HepG2 (cell line): ENCODE results near the gene MATR3. TPM values are rescaled to one million over a fixed set of nuclear protein-coding genes. Genes with fewer than 3 reads are reported as not detected.

ENCODE experiments used
- ATF6 ChIP-seq: sonication (generic); formaldehyde crosslinking; conservative IDR thresholded peaks from 2 replicates; pipeline ENCODE4 v1.4.0; 2020; ENCODE audit warnings: missing genetic modification reagents
- CBX2 ChIP-seq, 2 experiments: fragments of 200-600 bp in 1 of 2; sonication (generic); formaldehyde crosslinking in 1 of 2; IDR thresholded peaks; 2 replicates each; pipeline versions ENCODE4 v1.7.0 to v1.8.1; 2018 to 2022; ENCODE audit warnings: low read depth in 2 of 2, low read length in 1 of 2, mild to moderate bottlenecking in 1 of 2, missing genetic modification reagents in 1 of 2
- FIP1L1 ChIP-seq: fragments of 200-400 bp; formaldehyde crosslinking; IDR thresholded peaks from 2 replicates; pipeline ENCODE4 v1.6.1; 2018; ENCODE audit warnings: low read depth, mild to moderate bottlenecking, low read length, moderate library complexity, borderline replicate concordance; ENCODE audit not compliant: insufficient read depth
- HNRNPH1 ChIP-seq: fragments of 200-400 bp; formaldehyde crosslinking; optimal IDR thresholded peaks from 2 replicates; pipeline ENCODE3; 2017; ENCODE audit warnings: mild to moderate bottlenecking, low read depth, low read length
- MED13 ChIP-seq: sonication (generic); formaldehyde crosslinking; IDR thresholded peaks from 2 replicates; pipeline ENCODE4 v1.5.0; 2020; ENCODE audit warnings: missing genetic modification reagents
- MLXIP ChIP-seq: sonication (generic); formaldehyde crosslinking; IDR thresholded peaks from 2 replicates; pipeline ENCODE4 v1.9.0; 2021; ENCODE audit warnings: missing genetic modification reagents, borderline replicate concordance
- NFKBIZ ChIP-seq: IDR thresholded peaks from 2 replicates; pipeline ENCODE4 v1.6.1; 2018; ENCODE audit warnings: missing genetic modification reagents, missing compliant biosample characterization
- PREB ChIP-seq: sonication (generic); formaldehyde crosslinking; IDR thresholded peaks from 2 replicates; pipeline ENCODE4 v1.4.0; 2020; ENCODE audit warnings: missing genetic modification reagents
- SMAD1 ChIP-seq: sonication (generic); formaldehyde crosslinking; IDR thresholded peaks from 2 replicates; pipeline ENCODE4 v1.4.0; 2020; ENCODE audit warnings: missing genetic modification reagents, low read depth, mild to moderate bottlenecking, borderline replicate concordance
- SNAPC5 ChIP-seq: sonication (generic); formaldehyde crosslinking; IDR thresholded peaks from 2 replicates; pipeline ENCODE4 v1.8.1; 2023; ENCODE audit warnings: mild to moderate bottlenecking, missing genetic modification reagents, borderline replicate concordance
- TIGD3 ChIP-seq: sonication (generic); formaldehyde crosslinking; IDR thresholded peaks from 2 replicates; pipeline ENCODE4 v1.5.1; 2020; ENCODE audit warnings: mild to moderate bottlenecking, missing genetic modification reagents, borderline replicate concordance
- ZNF282 ChIP-seq: fragments of 450-650 bp; IDR thresholded peaks from 2 replicates; pipeline ENCODE4 v1.6.1; 2018; ENCODE audit not compliant: partially characterized antibody
- ZNF34 ChIP-seq: sonication (generic); formaldehyde crosslinking; IDR thresholded peaks from 2 replicates; pipeline ENCODE4 v1.4.0; 2020; ENCODE audit warnings: mild to moderate bottlenecking, missing genetic modification reagents, borderline replicate concordance
- ZNF512B ChIP-seq: sonication (generic); formaldehyde crosslinking; IDR thresholded peaks from 2 replicates; pipeline ENCODE4 v1.5.1; 2020; ENCODE audit warnings: missing genetic modification reagents, mild to moderate bottlenecking, borderline replicate concordance
- ZNF558 ChIP-seq: sonication (generic); formaldehyde crosslinking; IDR thresholded peaks from 2 replicates; pipeline ENCODE4 v1.9.0; 2022; ENCODE audit warnings: mild to moderate bottlenecking, missing genetic modification reagents, borderline replicate concordance
- ZNF572 ChIP-seq: sonication (generic); formaldehyde crosslinking; IDR thresholded peaks from 2 replicates; pipeline ENCODE4 v1.5.1; 2020; ENCODE audit warnings: mild to moderate bottlenecking, missing genetic modification reagents
- polyA plus RNA-seq, 8 experiments: library from polyadenylated mRNA; depleted of rRNA in 3 of 8; stranded (reverse) in 7 of 8; unstranded in 1 of 8; fragments of >200 nt; fragmentation: Illumina TruSeq in 4 of 8; extraction: Trizol in 4 of 8; gene quantifications; 2 replicates each; pipeline versions ENCODE4 v1.2.1 to v1.2.3, GENCODE V29; 2011 to 2016; ENCODE audit warnings: low read depth in 4 of 8, missing spikeins in 1 of 8, mixed read lengths in 1 of 8; ENCODE audit not compliant: insufficient read depth in 1 of 8
- total RNA-seq, 5 experiments: library from RNA; depleted of rRNA; stranded (reverse); fragments of >200 nt; fragmentation: Illumina TruSeq; extraction: Trizol; gene quantifications; 2 replicates each; pipeline ENCODE4 v1.2.3, GENCODE V29; 2016; ENCODE audit warnings: low read depth in 1 of 5

Gene MATR3
- total and polyA plus RNA-seq, 2 of the 13 experiments (the other 11 are each of a cell fraction or from before 2014, with no cell fraction given), result 94.2 to 341 TPM

GRCh38 chr5:139341689-139342422 lies 48.3 kb downstream of the MATR3 start, which contains the start of gene PAIP2 (continued):
- no peak for TF ChIP-seq CBX2 (IDR thresholded peaks at IDR 0.05; ENCODE audit: low read depth, low read length)
- TF ChIP-seq CBX2 (CRISPR knock-in tag; IDR thresholded peaks at IDR 0.05; ENCODE audit: low read depth), result peak; percentile 32; the same call in 1 of the 2 replicates
- TF ChIP-seq ZNF512B (CRISPR knock-in tag), result no peak
- no peak for TF ChIP-seq HNRNPH1
- no peak for TF ChIP-seq SMAD1
- no peak for TF ChIP-seq PREB (CRISPR knock-in tag)
- TF ChIP-seq MLXIP, result no peak
- no peak for TF ChIP-seq MED13 (CRISPR knock-in tag)
- TF ChIP-seq ZNF572 (CRISPR knock-in tag), result peak; percentile 84; the same call in 1 of the 2 replicates
- TF ChIP-seq SNAPC5 (CRISPR knock-in tag), result no peak
- TF ChIP-seq TIGD3 (CRISPR knock-in tag), result no peak; the same call in 1 of the 2 replicates
- no peak for TF ChIP-seq ATF6 (CRISPR knock-in tag)
- peak; percentile 79; the same call in 1 of the 2 replicates for TF ChIP-seq FIP1L1
- no peak for TF ChIP-seq ZNF282
- peak; percentile 76; the same call in 1 of the 2 replicates for TF ChIP-seq ZNF558
- no peak for TF ChIP-seq NFKBIZ (CRISPR knock-in tag)
- peak; percentile 30; the same call in 1 of the 2 replicates for TF ChIP-seq ZNF34
